Kidney capillary endothelial cell (primary cell): Measurements from ENCODE around the gene EMP3.
A peak's percentile ranks its signal among the peaks of the same experiment; 100 is the strongest.
"Not testable (repeated sequence)": the region's sequence is repeated elsewhere in the genome, so short reads cannot be mapped to it uniquely, and the experiment has no call there.

Source experiments
- DNase-seq: peaks from one replicate; pipeline ENCODE4 v3.0.0-alpha.2; 2018; ENCODE audit warnings: low spot score

Gene EMP3, protein sequence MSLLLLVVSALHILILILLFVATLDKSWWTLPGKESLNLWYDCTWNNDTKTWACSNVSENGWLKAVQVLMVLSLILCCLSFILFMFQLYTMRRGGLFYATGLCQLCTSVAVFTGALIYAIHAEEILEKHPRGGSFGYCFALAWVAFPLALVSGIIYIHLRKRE

DNA sequence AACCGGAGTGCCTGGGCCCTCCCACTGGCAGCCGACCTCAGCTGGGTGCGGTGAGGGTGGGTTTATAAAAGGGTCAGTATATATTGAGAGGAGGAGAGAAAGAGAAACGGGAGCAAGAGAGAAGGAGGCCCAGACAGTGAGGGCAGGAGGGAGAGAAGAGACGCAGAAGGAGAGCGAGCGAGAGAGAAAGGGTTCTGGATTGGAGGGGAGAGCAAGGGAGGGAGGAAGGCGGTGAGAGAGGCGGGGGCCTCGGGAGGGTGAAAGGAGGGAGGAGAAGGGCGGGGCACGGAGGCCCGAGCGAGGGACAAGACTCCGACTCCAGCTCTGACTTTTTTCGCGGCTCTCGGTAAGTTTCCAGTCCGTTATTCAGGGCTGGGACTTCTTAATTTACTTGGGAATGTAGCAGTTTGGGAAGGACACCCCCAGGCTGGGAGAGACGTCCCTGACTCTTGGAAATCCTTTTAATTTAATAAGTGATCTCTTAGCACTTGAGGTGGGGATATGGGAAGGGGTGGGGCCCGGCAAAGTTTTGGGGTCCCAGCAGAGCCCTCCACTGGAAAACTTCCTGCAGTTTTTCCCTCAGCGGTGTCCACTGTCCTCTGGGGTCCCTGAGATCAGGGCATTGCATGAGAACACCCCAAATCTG lies at the start of gene EMP3:
EMP3 (plus strand) TSS at position 288 of the 646 bp plus-strand sequence. CDS start 1,293 bp downstream, outside the sequence.
- peak; percentile 41 for DNase-seq

DNA sequence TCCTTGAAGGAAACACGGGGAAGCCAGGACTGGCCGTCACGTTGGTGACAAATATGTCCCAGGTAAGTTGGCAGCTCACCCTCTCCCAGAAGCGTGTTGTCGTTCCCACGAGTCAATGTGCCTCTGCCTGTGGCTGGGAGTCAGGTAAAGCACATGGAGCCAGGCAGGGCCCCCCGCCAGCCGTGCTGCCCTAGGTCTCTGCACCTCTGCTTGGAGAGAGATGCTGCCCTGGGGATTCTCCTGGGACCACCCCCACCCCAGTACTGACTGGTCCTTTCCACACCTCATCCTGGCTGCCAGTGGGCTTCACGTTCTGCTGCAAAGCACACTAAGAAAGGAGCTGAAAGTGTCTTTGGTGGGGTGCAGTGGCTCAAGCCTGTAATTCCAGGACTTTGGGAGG lies 45.6 kb upstream of the EMP3 start:
- no peak for DNase-seq

DNA sequence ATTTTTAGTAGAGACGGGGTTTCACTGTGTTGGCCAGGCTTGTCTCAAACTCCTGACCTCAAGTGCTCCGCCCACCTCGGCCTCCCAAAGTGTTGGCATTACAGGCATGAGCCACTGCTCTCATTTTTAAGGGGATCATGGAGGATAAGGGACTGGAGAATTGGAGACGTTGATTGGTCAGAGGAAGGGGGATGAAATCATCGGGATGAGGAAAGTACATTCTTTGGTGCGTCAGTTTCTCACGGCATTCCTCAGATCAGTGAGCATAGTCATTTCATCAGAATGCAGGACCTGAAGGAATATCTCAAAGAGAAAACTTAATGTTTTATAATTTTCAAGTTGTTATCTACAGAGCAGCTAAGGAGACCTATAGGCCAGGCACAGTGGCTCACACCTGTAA lies 41.4 kb upstream of the EMP3 start:
- DNase-seq: no peak

DNA sequence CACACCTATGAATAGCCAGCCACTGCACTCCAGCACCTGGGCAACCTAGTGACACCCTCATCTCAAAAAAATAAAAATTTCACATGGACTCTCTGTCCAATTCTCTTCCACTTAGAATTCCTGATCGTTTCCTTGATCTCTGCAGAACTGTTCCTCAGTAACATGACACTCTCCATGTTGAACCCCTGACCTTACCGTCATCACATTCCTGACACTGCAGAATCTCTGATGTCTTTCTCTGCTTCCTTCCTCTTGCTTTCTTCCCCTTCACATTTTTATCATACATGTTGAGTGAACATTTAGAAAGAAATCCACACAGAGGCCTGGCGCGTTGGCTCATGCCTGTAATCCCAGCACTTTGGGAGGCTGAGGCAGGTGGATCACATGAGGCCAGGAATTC lies 40.5 kb upstream of the EMP3 start:
- no peak for DNase-seq

DNA sequence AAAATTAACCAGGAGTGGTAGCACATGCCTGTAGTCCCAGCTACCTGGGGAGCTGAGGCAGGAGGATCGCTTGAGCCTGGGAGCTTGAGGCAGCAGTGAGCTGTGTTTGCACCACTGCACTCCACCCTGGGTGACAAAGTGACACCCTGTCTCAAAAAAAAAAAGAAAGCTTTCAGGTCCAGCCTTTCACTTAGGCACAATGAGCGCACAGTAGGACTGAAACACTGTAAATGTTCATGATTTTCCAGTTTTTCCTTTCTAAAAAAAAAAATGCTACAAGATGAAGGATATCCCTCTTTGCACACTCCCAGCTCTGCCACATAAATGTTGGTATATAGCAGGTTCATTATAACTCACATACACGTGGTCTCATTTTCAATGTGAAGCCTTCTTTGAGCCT lies 37.6 kb upstream of the EMP3 start:
- no peak for DNase-seq

DNA sequence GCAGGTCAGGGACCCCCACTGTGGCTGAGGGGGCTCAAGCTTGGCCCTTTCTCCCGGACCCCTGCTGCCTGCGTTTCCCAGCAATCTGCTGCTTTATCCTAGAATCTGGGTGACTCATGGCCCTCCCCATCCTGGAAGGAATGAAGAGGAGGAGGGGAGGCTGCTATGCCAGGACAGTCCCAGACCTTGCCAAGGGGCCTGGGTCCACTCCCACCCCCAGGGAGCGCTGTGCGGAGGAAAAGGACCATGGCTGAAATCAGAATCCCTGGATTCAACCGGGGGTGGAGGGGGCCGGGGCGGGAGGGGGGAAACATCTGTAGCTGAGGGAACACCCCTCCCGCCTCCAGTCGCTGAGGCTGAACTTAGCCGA lies 35.0 kb upstream of the EMP3 start:
- no peak for DNase-seq

DNA sequence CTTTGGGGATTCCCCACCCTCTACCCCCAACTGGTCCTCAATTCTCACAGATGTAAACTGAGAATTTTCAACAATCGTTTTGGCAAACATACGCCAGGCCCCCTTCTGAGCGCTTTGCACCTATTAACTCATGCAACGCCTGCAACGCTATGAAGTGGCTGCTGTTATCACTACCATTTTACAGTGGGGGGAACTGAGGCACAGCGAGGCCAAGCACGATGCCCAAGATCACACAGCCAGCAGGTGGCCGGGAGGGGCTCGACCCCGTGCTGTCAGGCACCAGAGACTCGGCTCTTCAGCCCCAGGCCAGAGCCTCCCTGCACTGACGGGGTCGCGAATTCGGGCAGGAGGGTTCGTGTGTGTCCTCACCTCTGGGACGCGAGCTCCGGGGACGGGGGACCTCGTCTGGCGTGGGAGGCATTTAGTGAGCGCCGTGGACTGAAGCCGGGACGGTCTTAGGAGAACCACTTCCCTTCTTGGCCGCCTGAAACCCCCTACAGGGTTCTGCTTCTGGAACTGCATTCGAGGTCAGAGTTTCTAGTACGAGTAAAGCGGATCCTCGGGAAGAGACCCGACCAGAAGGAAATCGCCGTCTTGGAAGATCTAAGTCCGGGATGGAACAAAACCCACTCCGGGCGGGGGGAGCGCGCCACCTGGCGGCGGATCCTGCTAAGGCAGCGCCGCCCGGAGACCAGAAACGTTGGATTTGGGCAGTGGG lies 34.4 kb upstream of the EMP3 start:
- peak; percentile 79 for DNase-seq

DNA sequence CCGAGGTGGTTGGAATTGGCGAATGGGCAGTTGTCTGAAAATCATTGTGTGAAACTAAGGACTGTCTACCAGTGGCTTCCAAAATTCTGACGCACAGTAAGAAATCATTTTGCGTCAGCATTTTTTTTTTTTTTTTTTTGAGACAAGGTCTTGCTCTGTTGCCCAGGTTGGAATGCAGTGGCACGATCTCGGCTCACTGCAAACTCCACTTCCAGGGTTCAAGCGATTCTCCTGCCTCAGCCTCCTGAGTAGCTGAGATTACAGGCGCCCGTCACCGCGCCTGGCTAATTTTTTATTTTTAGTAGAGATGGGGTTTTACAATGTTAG lies 33.9 kb upstream of the EMP3 start:
- not testable (repeated sequence) for DNase-seq

DNA sequence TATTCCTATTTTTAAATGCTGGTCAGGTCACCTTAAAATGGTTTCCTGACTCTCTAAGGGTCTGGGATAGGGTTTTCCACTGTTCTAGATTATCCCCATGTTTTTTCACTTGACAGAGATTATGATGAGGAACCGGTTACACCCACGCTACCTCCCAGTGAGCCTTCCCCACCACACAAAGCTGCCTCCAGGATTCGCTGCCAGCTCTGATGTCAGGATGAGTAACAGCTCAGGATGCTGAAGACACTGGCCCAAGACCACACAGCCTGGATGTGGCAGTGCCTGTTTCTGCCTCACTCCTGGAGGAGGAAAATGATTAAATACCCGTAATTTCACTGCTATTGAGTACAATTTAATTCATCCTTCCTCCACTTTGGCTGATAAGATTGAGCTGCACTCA lies 32.6 kb upstream of the EMP3 start:
- DNase-seq: no peak

DNA sequence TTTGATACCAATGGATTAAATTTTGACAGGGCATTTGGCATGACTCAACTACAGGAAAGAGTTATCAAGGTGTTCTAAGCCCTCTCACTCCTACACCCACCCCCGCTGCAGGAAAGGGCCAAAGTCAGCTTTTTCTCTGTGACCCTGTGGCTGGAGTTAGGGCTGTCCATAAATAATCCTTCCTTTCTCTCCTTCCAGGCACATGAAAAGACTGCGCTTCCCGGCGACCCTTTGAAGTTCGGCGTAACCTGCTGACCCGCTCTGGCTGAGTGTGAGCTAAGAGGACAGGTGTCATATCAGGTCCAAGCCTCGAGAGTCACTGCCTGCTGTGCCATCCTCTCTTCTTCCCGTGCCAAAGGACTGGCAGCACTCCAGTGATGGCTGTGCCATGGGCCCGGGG lies 29.9 kb upstream of the EMP3 start:
- no peak for DNase-seq

DNA sequence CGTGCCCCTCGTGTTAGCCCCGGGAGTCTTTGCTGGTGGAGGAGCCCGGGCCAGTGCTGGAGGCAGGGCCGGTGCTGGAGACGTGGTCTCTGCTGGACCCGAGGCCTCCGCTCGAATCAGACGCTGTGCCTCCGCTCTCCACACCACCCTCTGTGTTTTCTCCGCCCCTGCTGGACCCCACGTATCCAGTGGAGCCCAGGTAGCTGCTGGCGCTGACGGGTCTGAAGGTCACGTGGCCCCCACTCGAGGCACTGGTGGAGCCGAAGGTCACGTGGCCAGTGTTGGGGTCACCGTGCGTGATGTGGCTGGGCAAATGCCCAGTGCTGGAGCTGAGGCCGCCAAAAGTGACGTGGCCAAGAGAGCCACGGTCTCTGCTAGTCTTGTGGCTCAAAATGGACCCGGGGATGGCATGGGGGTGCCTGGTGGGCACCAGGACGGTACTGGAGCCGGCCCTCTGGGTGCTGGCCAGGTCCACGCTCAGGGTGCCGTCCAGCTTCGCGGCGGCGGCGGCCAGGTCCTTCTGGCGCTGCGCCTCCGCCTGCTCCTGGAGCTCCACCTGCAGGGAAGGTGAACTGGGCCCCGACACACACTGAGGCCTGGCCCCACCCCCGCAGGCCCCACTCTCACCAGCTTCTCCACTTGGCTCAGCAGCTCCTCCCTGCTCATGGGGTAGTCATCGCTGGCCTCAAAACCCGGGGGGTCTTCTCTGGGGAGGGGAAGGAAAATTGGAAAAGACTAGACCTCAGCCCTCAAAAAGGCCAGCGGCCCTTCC lies 28.2 kb upstream of the EMP3 start:
- no peak for DNase-seq

DNA sequence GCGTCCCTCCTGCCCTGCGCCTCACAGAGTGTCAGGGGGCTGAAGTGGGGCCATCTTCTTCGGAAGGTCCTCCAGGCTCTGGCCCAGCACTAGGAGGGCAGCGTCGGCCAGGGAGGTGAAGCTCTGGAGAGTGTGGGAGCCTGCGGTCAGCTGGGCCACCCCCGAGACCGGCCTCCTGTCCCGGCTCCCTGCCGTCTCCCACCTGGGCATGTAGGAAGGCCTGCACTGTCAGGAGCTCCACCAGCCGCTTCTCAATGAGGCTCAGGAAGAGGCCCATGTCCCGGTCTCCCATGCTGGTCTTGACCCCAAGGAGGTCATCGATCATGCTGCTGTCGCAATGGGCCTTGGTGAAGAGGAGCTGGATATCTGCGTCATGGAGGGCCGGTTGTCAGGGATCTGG lies 27.4 kb upstream of the EMP3 start:
- no peak for DNase-seq

DNA sequence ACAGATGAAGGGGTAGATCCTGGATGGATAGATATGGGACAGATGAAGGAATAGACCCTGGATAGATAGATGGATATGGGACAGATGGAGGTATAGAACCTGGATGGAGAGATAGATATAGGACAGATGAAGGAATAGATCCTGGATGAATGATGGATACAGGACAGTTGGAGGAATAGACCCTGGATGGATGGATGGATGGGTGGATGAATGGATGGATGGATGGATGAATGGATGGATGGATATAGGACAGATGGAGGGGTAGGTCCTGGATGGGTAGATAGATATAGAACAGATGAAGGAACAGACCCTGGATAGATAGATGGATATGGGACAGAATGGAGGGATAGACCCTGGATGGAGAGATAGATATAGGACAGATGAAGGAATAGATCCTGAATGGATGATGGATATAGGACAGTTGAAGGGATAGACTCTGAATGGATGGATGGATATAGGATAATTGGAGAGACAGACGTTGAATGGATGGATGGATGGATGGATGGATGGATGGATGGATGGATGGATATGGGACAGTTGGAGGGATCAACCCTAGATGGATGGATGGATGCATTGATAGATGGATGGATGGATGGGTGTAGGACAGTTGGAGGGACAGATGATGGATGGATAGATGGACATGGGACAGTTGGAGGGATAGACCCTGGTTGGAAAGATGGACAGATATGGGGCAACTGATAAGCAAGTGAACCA lies 23.3 kb upstream of the EMP3 start:
- DNase-seq: no peak

DNA sequence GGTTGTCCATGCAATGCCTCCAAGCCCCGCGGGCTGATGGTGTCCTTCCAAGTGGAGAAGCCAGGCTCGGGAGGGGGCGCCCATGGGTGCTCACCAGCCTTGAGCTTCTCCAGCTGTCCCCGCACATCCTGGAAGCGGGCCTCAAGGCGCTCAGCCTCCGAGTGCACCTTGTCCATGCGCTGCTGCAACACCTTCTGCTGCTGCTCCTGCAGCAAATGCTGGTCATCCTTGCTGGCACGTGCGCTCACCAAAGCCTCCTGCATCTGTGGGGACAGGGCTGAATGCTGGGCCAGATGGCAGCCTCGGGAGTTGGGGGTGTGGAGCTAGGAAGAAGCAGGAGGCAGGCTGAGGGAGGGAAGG lies 22.8 kb upstream of the EMP3 start:
- DNase-seq: no peak

DNA sequence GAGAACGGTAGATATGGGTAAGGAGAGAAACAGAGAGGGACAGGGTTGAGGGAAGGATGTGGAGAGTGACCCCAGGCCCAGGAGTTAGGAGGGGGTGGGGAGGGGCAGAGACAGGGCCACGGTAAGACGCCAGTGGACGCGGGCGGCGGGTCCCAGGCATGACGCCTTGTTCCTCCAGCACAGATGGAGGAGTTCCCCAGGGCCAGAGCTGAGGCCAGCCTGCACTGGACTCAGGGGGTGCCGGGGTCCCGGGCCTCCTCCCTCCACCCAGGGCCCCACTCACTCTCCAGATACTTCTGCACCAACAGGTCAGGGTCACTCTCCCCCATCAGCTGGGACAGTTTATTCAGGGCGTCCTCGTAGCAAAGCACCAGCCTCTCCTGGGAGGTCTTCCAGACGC lies 22.0 kb upstream of the EMP3 start:
- no peak for DNase-seq

DNA sequence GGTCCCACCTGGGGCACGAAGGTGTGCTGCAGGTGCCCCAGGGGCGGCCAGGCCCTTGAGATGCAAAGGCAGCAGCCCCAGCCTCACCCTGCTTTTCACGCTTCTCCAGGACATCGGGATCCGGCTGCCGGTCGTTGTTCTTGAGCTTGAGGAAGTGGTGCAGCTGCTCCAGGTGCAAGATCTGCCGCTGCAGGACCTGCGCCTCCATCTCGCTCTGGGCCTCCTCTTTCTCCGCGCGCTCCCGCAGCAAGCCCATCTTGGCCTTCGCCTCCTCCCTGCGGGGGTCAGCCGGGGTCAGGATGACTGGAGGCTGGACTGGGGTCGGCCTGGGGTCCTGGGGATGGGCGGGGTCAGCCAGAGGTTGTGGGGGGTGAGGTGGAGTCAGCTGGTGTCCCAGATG lies 21.5 kb upstream of the EMP3 start:
- no peak for DNase-seq

DNA sequence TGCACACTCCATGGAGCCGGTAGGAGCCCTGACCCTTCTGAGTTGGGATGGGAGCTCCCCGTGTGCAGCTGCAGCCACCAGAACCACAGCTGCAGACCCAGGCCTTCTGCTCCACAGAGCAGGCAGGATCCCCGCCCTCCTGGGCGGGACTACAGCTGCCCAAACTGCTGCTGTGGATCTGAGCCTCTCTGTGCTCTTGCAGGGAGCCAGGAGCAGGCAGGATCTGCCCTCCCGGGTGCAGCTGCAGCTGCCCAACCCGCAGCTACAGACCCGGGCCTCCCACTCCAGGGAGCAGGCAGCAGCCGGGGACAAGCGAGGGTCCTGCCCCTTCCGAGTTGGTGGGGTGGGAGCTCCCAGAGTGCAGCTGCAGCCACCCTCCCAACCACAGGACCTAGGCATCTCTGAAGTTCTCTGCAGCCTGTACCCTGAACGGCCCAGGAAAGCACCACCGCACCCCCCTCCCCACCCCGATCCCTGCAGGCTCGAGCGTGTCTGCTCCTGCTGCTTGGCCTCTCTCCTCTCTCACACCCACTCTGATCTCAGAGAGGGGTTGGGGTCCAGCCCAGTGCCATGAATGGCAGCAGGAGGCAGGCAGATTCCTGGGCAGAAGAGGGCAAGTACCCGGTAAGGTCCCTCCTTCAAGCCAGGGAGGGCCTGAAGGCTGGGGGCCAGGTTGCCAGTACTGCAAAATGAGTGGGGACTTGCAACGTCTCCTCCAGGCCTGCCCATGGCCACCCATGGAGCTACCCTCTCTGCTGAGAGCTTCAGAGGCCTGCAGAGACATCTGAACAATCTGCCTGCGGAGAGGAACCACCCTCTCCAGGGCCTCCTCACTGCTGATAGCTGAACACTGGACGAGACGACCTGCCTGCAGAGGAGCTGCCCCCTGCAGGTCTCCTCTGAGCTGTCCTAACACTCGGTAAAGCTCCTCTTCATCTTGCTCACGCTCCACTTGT lies 16.4 kb upstream of the EMP3 start:
- DNase-seq: no peak

DNA sequence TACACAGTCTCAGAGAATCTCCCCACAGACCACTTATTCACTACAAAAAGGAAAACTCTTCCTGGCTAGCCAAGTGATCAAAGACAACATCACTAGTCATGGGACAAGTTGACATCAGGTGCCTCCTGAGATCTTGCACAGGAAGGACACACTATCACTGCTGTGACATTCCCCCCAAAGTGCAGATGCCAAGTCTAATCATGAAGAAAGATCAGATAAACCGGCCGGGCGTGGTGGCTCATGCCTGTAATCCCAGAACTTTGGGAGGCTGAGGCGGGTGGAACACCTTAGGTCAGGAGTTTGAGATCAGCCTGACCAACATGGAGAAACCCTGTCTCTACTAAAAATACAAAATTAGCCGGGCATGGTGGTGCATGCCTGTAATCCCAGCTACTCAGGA lies 15.6 kb upstream of the EMP3 start:
- not testable (repeated sequence) for DNase-seq

DNA sequence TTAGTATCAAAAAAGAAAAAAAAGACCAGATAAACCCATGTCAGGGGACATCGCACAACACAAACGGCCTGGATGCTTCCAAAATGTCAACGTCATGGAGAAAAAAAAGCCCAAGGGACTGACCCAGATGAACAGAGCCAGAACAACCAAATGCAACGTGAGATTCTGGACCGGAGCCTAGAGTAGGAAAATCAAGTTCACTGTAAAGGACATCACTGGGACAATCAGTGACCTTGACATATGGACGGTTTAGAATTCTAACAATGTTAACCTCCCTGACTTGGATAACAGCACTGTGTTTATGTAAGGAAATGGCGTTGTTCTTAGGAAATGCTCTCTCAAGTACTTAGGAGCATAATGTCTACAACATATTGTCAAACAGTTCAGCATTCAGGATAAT lies 15.1 kb upstream of the EMP3 start:
- no peak for DNase-seq

DNA sequence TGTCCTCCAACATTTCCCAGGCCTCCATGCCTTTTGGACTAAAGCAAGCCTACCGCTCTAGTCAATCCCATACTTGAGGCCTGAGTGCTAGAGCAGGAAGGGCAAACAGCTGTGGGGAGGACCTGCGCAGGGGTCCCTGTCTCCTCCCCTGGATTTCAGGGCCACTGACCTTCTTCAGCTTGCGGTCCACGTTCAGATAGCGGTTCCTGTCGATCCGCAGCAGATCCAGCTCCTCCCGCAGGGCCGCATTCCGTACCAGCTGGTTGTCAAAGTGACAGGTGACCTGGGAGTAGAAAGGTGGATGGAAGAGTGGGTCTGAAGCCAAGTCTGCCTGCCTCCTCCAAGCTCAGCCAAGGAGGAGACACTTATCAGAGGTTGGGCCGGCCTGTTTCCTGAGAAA lies 14.0 kb upstream of the EMP3 start:
- no peak for DNase-seq

DNA sequence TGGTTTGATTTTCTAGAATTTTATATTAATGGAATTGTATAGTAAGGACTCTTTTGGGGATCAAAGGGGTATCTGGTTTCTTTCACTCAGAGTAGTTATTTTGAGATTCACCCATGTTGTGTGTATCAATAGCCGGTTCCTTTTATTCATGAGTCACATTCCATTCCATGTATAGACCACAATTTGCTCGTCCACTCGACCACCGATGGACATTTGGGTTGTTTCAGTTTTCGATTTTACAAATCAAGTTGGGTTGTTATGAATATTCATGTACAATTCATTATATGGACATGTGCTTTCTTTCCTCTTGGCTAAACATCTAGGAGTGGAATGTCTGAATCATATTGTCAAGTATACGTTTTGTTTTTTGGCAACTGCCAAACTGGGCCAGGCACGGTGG lies 9.6 kb upstream of the EMP3 start:
- DNase-seq: no peak

DNA sequence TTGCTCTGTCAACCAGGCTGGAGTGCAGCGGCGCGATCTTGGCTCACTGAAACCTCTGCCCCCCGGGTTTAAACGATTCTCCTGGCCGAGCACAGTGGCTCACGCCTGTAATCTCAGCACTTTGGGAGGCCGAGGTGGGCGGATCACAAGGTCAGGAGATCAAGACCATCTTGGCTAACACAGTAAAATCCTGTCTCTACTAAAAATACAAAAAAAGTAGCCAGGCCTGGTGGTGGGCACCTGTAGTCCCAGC lies 7.7 kb upstream of the EMP3 start:
- not testable (repeated sequence) for DNase-seq
